OCI-LY7 (cell line): ENCODE data around the gene ATXN3. TPM values are rescaled to one million over a fixed set of nuclear protein-coding genes. Genes with fewer than 3 reads are reported as not detected.

Source experiments
- BruUV-seq: library from RNA; stranded (reverse); fragments of 400-500 nt; replicated peaks from 2 replicates; lab custom pipeline; 2021; lab: Mats Ljungman, UMichigan
- CTCF ChIA-PET: fragments of 300-600 bp; sonication (Branson Sonifier 250); formaldehyde crosslinking; loops from one replicate; lab custom pipeline; 2022; ENCODE audit warnings: antibody characterized with exemption; ENCODE audit not compliant: unreplicated experiment; lab: Charles Lee
- POLR2A ChIA-PET: fragments of 300-600 bp; sonication (Branson Sonifier 250); formaldehyde crosslinking; loops from one replicate; lab custom pipeline; 2022; ENCODE audit warnings: antibody characterized with exemption; lab: Charles Lee
- DNase-seq: peaks from one replicate; pipeline ENCODE4 v3.0.0-alpha.2; 2015; ENCODE audit warnings: low spot score
- H2AFZ ChIP-seq: fragments of 200-600 bp; sonication (generic), shearing (Covaris generic); 2 replicates; pipeline ENCODE4 v1.6.1; 2014; ENCODE audit warnings: mild to moderate bottlenecking, antibody characterized with exemption, low read length, moderate library complexity
- H3K27ac ChIP-seq: fragments of 200-600 bp; sonication (generic); 2 replicates; pipeline ENCODE4 v1.5.1; 2014; ENCODE audit warnings: mixed run types, low read depth, mild to moderate bottlenecking, moderate library complexity, low read length, inconsistent platforms; ENCODE audit not compliant: poor library complexity, severe bottlenecking
- H3K36me3 ChIP-seq: fragments of 200-600 bp; sonication (generic); 2 replicates; pipeline ENCODE4 v1.6.1; 2014; ENCODE audit warnings: mild to moderate bottlenecking, antibody characterized with exemption, low read length, moderate library complexity, mixed read lengths; ENCODE audit not compliant: insufficient read depth
- H3K4me1 ChIP-seq: fragments of 200-600 bp; sonication (generic); 2 replicates; pipeline ENCODE4 v1.5.1; 2014; ENCODE audit warnings: mild to moderate bottlenecking, low read length; ENCODE audit not compliant: insufficient read depth, poor library complexity, severe bottlenecking
- H3K4me2 ChIP-seq: fragments of 200-600 bp; sonication (generic); 2 replicates; pipeline ENCODE4 v1.6.1; 2014; ENCODE audit warnings: mild to moderate bottlenecking, low read length
- H3K4me3 ChIP-seq: fragments of 200-600 bp; sonication (generic); 2 replicates; pipeline ENCODE4 v1.5.1; 2014; ENCODE audit warnings: mild to moderate bottlenecking, low read depth, low read length; ENCODE audit not compliant: poor library complexity, severe bottlenecking
- H3K79me2 ChIP-seq: fragments of 200-600 bp; sonication (generic); 2 replicates; pipeline ENCODE4 v1.6.1; 2016; ENCODE audit warnings: low read depth, mild to moderate bottlenecking, low read length, moderate library complexity, mixed read lengths; ENCODE audit not compliant: insufficient read depth
- H3K9me2 ChIP-seq: fragments of 200-600 bp; sonication (generic); 2 replicates; pipeline ENCODE4 v1.6.1; 2016; ENCODE audit warnings: mild to moderate bottlenecking, low read length, mixed read lengths; ENCODE audit not compliant: insufficient read depth
- H3K9me3 ChIP-seq: fragments of 200-600 bp; sonication (generic); 2 replicates; pipeline ENCODE4 v1.6.1; 2014; ENCODE audit warnings: mild to moderate bottlenecking, mixed run types, low read length, mixed read lengths
- H4K20me1 ChIP-seq: fragments of 200-600 bp; sonication (generic); 2 replicates; pipeline ENCODE4 v1.6.1; 2014; ENCODE audit warnings: mild to moderate bottlenecking, antibody characterized with exemption, low read length, moderate library complexity, mixed read lengths; ENCODE audit not compliant: insufficient read depth
- EZH2phosphoT487 ChIP-seq: fragments of 200-600 bp; sonication (generic); IDR thresholded peaks from 2 replicates; pipeline ENCODE4 v1.6.1; 2018; ENCODE audit warnings: low read depth, borderline replicate concordance, mild to moderate bottlenecking, mixed run types, antibody characterized with exemption, low read length, moderate library complexity, mixed read lengths
- intact Hi-C: fragments of 100-400 bp; cut with micrococcal nuclease; formaldehyde crosslinking; loops from one replicate; pipeline ENCODE4 v1.10.0; 2022; ENCODE audit not compliant: unreplicated experiment
- total RNA-seq, 2 experiments: library from RNA; depleted of rRNA in 1 of 2; stranded (reverse); fragments of >200 nt in 1 of 2; shearing (Covaris generic) in 1 of 2; gene quantifications; 2 replicates each; pipeline ENCODE4 v1.2.3, GENCODE V29; 2014 to 2022
- TF ChIP-seq, protein P1 (sequence below): fragments of 200-600 bp; sonication (generic); conservative IDR thresholded peaks from 2 replicates; pipeline ENCODE4 v1.5.1; 2014; ENCODE audit warnings: mild to moderate bottlenecking, antibody characterized with exemption, low read length, moderate library complexity, mixed read lengths

The ATXN3 gene
- total RNA-seq, 2 experiments from 2014 or later = 21.3 to 24.6 TPM

DNA sequence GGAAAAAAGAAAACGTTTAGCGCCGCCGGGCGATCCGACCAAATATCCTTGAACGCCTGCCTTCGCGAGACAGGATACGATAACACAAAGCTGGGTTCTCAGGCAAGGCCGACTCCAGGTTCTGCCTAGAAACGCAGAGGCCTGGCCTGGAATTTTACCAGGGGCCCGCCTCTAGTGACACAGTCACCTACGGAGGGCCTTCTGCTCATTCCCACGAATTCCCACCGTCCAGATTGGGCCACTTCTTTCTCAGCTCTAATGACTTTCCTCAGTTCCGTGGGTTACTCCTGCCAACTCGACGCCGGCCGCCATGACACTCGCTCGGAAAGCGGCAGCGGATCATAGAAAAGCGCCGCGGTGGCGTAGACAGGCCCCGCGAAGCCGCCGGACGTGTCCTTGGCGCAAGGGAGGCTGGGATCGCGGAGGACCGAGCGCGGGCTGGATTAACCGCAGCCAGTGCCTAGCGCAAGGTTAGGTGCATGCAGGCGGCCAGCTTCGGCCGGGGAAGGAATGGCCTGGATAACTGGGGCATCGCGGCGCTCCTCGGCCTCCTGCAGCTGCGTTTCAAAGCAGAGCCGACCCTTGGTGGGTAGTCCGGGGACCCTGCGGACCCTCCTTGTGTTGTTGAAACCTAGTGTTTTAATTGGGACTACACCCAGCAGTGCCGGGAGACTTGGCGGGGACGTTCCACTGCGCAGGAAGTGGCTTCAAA is 66.5 kb downstream of the ATXN3 start, which contains the start of gene TRIP11:
TRIP11 (minus strand) TSS at position 341 of the 712 bp plus-strand sequence. CDS start 374 bp downstream, outside the sequence.
- Histone ChIP-seq H2AFZ (peak within 1 kb of the TSS; percentile 74), H3K4me2 (peak within 1 kb of the TSS; percentile 93), H3K36me3 (peaks cover 18% of the 10 kb centered on the region), H3K4me3 (peak within 1 kb of the TSS; percentile 81), H3K27ac (peak within 1 kb of the TSS; percentile 72), H3K9me3 (no peaks in the 10 kb centered on the region), H4K20me1 (0 out of 2 replicates have a peak, but pooled peaks cover 10% of the 10 kb centered on the region), H3K9me2 (no peaks in the 10 kb centered on the region), H3K4me1 (peaks cover 25% of the 10 kb centered on the region), H3K79me2 (peaks cover 56% of the 10 kb centered on the region)
- no peak for TF ChIP-seq EZH2phosphoT487
- TF ChIP-seq, protein P1, sequence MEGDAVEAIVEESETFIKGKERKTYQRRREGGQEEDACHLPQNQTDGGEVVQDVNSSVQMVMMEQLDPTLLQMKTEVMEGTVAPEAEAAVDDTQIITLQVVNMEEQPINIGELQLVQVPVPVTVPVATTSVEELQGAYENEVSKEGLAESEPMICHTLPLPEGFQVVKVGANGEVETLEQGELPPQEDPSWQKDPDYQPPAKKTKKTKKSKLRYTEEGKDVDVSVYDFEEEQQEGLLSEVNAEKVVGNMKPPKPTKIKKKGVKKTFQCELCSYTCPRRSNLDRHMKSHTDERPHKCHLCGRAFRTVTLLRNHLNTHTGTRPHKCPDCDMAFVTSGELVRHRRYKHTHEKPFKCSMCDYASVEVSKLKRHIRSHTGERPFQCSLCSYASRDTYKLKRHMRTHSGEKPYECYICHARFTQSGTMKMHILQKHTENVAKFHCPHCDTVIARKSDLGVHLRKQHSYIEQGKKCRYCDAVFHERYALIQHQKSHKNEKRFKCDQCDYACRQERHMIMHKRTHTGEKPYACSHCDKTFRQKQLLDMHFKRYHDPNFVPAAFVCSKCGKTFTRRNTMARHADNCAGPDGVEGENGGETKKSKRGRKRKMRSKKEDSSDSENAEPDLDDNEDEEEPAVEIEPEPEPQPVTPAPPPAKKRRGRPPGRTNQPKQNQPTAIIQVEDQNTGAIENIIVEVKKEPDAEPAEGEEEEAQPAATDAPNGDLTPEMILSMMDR = no peak
- BruUV-seq = no TSS peak
- CTCF ChIA-PET = no interaction called here
- POLR2A ChIA-PET = interaction anchor here (0.6 to 2.7 kb wide), 15 partner anchors 8 to 742 kb away, joined by 3 to 11 read pairs (median 4); partner anchors contain the start of genes ATXN3, CPSF2 and NDUFB1
- intact Hi-C loops = loop anchor here (2.0 kb wide), 1 partner anchor 67 kb away; the partner anchor contains the start of gene ATXN3
- peak; percentile 94 for DNase-seq

DNA sequence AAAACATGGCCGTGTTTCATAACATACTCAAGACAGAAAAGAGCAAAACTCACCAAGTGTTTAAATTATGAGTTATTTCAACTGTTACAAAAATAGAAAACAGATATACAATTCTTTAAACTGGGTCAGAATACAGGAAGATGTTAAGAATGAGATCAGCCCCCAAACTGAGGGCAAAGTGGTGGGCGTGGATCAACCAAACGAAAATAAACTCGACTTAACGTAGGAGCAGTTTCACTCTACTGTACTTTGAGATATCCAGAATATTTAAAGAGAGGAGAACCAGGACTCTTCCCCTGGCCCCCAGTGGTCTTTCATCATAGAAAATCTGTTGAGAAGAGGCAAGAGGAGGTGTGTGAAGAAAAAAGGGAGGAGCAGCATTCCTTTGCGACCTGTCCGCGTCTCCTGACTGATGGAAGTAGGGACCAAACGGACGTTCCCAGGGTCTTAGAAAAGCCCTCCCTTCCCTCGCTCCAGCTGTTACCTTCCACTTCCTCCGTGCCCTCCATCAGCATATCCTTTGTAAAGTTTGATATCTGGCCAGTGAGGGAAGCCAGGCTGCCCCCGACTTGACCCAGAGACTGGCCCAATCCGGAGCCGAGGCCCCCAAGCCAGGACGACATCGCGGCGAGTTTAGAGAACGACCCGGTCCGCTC is 67.2 kb downstream of the ATXN3 start:
- 0 out of 2 replicates have a peak, but pooled peaks cover 10% of the 10 kb centered on the region for H4K20me1 ChIP-seq
- intact Hi-C loops = no loop called here
- TSS peak; percentile 83 for BruUV-seq
- no peak for TF ChIP-seq EZH2phosphoT487
- TF ChIP-seq, protein P1 = no peak
- POLR2A ChIA-PET = interaction anchor here (0.9 to 2.7 kb wide), 5 partner anchors 14 to 82 kb away, joined by 3 to 11 read pairs (median 4); partner anchors contain the start of genes ATXN3, CPSF2 and NDUFB1
- CTCF ChIA-PET = no interaction called here
- no peaks in the 10 kb centered on the region for H3K9me3 ChIP-seq
- peak overlapping the region; percentile 81 for H3K4me3 ChIP-seq
- H3K4me2 ChIP-seq = peak overlapping the region; percentile 93
- H3K9me2 ChIP-seq = no peaks in the 10 kb centered on the region
- H3K79me2 ChIP-seq = peaks cover 63% of the 10 kb centered on the region
- peak overlapping the region; percentile 74 for H2AFZ ChIP-seq
- H3K36me3 ChIP-seq = peaks cover 24% of the 10 kb centered on the region
- H3K4me1 ChIP-seq = peaks cover 25% of the 10 kb centered on the region
- DNase-seq = no peak
- H3K27ac ChIP-seq = peak overlapping the region; percentile 72
